NT2/D1 (cell line): ENCODE results near the gene SH2B3.
A peak's percentile ranks its signal among the peaks of the same experiment; 100 is the strongest.
"Not testable (repeated sequence)": the region's sequence is repeated elsewhere in the genome, so short reads cannot be mapped to it uniquely, and the experiment has no call there.

Experiments used
- DNase-seq: peaks from one replicate; pipeline ENCODE4 v3.0.0-alpha.2; 2011; ENCODE audit warnings: low read depth, low spot score
- H3K27me3 ChIP-seq: 2 replicates; pipeline ENCODE4 v1.6.0; 2011; ENCODE audit warnings: mild to moderate bottlenecking; ENCODE audit not compliant: insufficient read length, insufficient read depth
- H3K36me3 ChIP-seq: 2 replicates; pipeline ENCODE4 v1.6.1; 2011; ENCODE audit warnings: mild to moderate bottlenecking, low read length, mixed read lengths; ENCODE audit not compliant: insufficient read depth, insufficient read length
- H3K4me1 ChIP-seq: 2 replicates; pipeline ENCODE4 v1.5.1; 2011; ENCODE audit not compliant: insufficient read depth, insufficient read length
- H3K4me3 ChIP-seq: 2 replicates; pipeline ENCODE4 v1.5.1; 2011; ENCODE audit warnings: low read depth; ENCODE audit not compliant: insufficient read length
- H3K9ac ChIP-seq: 2 replicates; pipeline ENCODE4 v1.6.0; 2011; ENCODE audit warnings: low read depth; ENCODE audit not compliant: insufficient read length
- H3K9me3 ChIP-seq: 2 replicates; pipeline ENCODE4 v1.5.1; 2011; ENCODE audit warnings: mild to moderate bottlenecking, low read length; ENCODE audit not compliant: insufficient read depth
- SUZ12 ChIP-seq: IDR thresholded peaks from 2 replicates; pipeline ENCODE4 v1.6.1; 2011; ENCODE audit not compliant: insufficient read length, insufficient read depth; ENCODE audit errors: extremely low read depth
- YY1 ChIP-seq: IDR thresholded peaks from 2 replicates; pipeline ENCODE4 v1.6.1; 2011; ENCODE audit not compliant: insufficient read length, insufficient read depth
- ZNF274 ChIP-seq: IDR thresholded peaks from 2 replicates; pipeline ENCODE4 v1.6.1; 2011; ENCODE audit warnings: mild to moderate bottlenecking, low read depth, low read length

Gene SH2B3

GRCh38 chr12:111398530-111398929, 7.2 kb upstream of the SH2B3 start:
- DNase-seq, result no peak
- H3K4me3 ChIP-seq, result no peak overlapping the region
- H3K36me3 ChIP-seq, result no peaks in the 10 kb centered on the region
- no peak overlapping the region for H3K9ac ChIP-seq
- TF ChIP-seq ZNF274, result no peak
- TF ChIP-seq SUZ12, result no peak
- TF ChIP-seq YY1, result no peak
- H3K27me3 ChIP-seq, result no peaks in the 10 kb centered on the region
- H3K9me3 ChIP-seq, result no peaks in the 10 kb centered on the region
- peaks cover 7% of the 10 kb centered on the region for H3K4me1 ChIP-seq

GRCh38 chr12:111399741-111400404, 5.8 kb upstream of the SH2B3 start:
- not testable (repeated sequence) for H3K9ac ChIP-seq, DNase-seq, H3K9me3 ChIP-seq, H3K4me3 ChIP-seq, H3K36me3 ChIP-seq, H3K27me3 ChIP-seq, H3K4me1 ChIP-seq

GRCh38 chr12:111401167-111401605, 4.5 kb upstream of the SH2B3 start:
- Histone ChIP-seq H3K4me3 (no peak overlapping the region), H3K36me3 (no peaks in the 10 kb centered on the region), H3K9ac (no peak overlapping the region), H3K4me1 (peaks cover 6% of the 10 kb centered on the region), H3K9me3 (no peaks in the 10 kb centered on the region), H3K27me3 (no peaks in the 10 kb centered on the region)
- DNase-seq, result no peak
- TF ChIP-seq ZNF274 (no peak), SUZ12 (no peak), YY1 (no peak)

GRCh38 chr12:111402490-111402824, 3.3 kb upstream of the SH2B3 start:
- not testable (repeated sequence) for H3K9me3 ChIP-seq, H3K36me3 ChIP-seq, H3K27me3 ChIP-seq, H3K9ac ChIP-seq, DNase-seq, H3K4me3 ChIP-seq
- peaks cover 12% of the 10 kb centered on the region for H3K4me1 ChIP-seq

GRCh38 chr12:111404362-111405148, 1.2 kb upstream of the SH2B3 start:
- peaks cover 15% of the 10 kb centered on the region for H3K4me1 ChIP-seq
- H3K9ac ChIP-seq, result peak overlapping the region; percentile 43
- peak; percentile 49 for DNase-seq
- no peaks in the 10 kb centered on the region for H3K27me3 ChIP-seq
- H3K9me3 ChIP-seq, result no peaks in the 10 kb centered on the region
- peaks cover 10% of the 10 kb centered on the region for H3K36me3 ChIP-seq
- TF ChIP-seq ZNF274 (no peak), SUZ12 (no peak), YY1 (no peak)
- H3K4me3 ChIP-seq, result peak overlapping the region; percentile 47

- peaks cover 22% of the 10 kb centered on the region for H3K4me1 ChIP-seq
Observed at GRCh38 chr12:111405149-111405858, 419 bp upstream of the SH2B3 start.

More at GRCh38 chr12:111405149-111405858, 419 bp upstream of the SH2B3 start:
- peak overlapping the region; percentile 47 for H3K4me3 ChIP-seq
- peak; percentile 98 for DNase-seq
- H3K9me3 ChIP-seq, result no peaks in the 10 kb centered on the region
- H3K36me3 ChIP-seq, result peaks cover 10% of the 10 kb centered on the region
- TF ChIP-seq SUZ12 (no peak), ZNF274 (no peak), YY1 (no peak)
- H3K9ac ChIP-seq, result peak overlapping the region; percentile 43
- H3K27me3 ChIP-seq, result no peaks in the 10 kb centered on the region
